ENCODE measurements around the gene DLGAP5. TPM values are rescaled to one million over a fixed set of nuclear protein-coding genes. Genes with fewer than 3 reads are reported as not detected.

Gene DLGAP5
- polyA plus RNA-seq, 3 donors, result 0.10 to 0.12 TPM; not detected in 1

DNA sequence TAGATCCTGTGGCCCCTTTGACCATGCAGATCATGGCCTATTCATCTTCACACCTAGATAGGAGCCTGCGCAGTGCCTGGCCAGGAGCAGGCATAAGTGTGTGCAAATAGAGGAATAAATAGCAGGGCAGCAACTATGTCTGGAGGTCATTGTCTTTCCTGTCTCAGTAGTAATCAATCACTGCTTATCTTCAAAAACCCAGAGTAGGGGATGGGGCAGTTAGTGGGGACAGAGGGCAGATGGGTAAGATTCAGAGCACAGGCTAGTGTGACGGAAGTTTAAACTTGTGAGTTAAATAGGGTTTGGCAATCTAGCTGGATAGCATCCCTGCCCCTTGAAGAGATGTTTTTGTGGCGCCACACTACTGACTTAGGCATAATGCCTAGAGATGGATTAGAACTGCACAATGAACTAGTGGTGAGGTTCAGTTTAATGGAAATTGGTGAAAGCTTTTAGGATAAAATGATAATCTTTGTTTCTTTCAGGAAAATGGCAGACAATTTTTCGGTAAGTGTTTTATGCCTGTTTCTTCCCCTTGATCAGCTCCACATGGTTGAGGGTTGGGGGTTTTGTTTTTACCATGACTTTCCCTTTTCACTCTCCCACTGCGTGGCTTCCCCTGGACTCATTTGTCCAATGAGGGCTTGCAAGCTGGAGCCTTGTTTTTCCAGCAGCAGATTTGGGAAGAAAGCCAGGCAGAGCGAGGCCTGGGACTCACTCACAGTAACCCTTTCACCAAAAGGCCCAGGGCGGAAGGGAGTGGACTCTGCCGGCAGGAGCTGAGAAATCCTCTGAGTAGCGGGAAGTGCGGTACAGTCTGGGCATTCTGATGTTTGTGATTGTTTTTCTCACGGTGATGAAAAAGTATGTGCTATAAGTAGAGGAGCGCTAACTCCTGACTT lies 54.2 kb downstream of the DLGAP5 start:
- WGBS, 3 donors, result 41 to 66% (median 51%) methylated on average over 12 of the region's 12 CpGs
- H3K27ac ChIP-seq (ENCODE audit: low read depth, low read length), result peak overlapping the region; percentile 4

DNA sequence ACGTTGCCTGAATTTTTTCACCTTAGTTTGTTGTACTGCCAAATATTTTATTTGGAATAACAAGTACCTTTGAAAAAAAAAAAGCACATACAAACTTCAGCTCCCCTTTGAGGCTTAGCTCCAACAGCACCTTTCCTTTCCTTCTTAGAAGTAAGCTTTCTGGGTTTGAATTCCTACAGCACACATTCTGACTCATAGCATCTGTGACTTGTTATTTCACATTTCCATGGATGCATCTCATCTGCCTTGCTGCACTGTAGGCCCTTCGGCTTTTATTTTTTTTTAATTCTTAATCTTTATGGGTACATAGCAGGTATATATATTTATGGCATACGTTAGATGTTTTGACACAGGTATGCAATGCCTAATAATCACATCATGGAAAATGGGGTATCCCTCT lies 55.1 kb downstream of the DLGAP5 start:
- H3K27ac ChIP-seq (ENCODE audit: low read depth, low read length), result no peak overlapping the region
- 78 to 88% (median 79%) methylated on average over 3 of the region's 3 CpGs for WGBS, 3 donors

DNA sequence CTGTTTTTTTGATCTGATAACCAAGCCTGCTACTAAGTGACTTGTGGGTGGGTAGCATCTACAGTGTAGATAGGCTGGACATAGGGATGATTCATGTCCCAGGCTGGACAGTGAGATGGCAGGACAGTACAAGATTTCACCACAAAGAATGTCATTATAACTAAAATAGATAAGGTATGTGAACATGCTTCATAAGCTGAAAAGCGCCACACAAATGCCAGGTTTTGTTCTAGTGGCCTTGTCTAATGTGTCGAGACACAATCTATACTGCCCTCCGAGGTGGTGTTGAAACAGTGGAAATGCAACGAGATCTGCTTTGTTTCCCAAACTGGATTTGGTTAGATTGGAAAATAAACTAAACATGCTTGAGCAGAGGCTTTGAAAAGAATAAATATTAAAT lies 58.0 kb downstream of the DLGAP5 start:
- no peak overlapping the region for H3K27ac ChIP-seq (ENCODE audit: low read depth, low read length)
- 21 to 73% (median 60%) methylated on average over 4 of the region's 4 CpGs for WGBS, 3 donors

DNA sequence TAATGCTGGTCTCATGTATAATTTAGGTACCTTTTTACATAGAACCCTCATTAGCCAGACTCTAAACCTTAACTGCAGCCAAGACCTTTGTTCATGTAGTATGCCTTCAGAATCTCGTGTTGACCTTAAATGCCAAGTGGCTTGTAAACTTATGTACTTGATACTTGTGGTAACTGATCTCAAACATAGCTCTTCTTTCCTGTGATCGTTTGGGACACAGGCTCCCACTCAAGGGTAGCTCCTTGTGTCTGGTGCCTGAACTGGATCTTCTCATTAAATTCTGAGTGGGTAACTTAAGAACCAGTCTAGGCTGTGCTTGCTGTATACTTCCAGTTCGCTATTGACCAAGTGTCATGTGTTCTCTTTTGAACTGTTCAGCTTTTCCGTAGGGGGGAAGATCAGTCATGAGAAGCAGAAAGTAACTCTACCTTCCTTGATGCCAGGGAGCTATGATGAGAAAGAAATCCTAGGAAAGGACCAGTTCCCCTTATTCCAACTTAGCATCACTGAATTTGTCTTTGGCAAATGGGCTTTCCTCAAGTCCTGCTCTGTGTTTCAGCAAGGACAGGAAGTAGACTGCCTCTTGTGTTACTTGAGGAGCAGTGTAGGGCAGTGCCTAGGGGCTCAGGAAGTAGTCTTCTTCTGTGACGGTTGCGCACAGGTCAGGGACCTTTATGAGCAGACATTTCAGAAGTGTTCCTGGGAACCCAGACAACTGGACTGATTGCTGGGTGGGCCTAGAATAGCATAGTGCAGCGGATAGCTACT lies 59.8 kb downstream of the DLGAP5 start:
- WGBS, 3 donors, result 51 to 81% (median 60%) methylated on average over 7 of the region's 7 CpGs
- H3K27ac ChIP-seq (ENCODE audit: low read depth, low read length), result peak overlapping the region; percentile 21

DNA sequence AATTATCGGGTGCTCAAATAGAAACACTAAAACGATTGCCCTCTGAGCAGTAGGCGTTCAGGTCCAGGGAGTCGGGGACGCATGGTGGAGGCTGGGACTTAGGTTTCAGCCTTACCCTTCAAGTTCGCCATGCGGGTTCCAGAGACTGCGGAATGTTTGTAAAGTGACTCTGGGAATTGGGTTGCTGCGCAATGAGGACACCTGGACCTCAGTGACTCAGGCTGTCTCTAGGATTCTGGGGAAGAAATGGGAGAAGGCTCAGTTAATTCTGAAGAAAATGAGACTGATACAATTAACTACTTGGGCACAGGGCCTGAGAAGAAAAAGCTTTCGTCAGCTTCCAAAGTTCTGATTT lies 61.2 kb downstream of the DLGAP5 start:
- WGBS, 3 donors, result 26 to 43% (median 41%) methylated on average over 10 of the region's 10 CpGs
- H3K27ac ChIP-seq (ENCODE audit: low read depth, low read length), result no peak overlapping the region

DNA sequence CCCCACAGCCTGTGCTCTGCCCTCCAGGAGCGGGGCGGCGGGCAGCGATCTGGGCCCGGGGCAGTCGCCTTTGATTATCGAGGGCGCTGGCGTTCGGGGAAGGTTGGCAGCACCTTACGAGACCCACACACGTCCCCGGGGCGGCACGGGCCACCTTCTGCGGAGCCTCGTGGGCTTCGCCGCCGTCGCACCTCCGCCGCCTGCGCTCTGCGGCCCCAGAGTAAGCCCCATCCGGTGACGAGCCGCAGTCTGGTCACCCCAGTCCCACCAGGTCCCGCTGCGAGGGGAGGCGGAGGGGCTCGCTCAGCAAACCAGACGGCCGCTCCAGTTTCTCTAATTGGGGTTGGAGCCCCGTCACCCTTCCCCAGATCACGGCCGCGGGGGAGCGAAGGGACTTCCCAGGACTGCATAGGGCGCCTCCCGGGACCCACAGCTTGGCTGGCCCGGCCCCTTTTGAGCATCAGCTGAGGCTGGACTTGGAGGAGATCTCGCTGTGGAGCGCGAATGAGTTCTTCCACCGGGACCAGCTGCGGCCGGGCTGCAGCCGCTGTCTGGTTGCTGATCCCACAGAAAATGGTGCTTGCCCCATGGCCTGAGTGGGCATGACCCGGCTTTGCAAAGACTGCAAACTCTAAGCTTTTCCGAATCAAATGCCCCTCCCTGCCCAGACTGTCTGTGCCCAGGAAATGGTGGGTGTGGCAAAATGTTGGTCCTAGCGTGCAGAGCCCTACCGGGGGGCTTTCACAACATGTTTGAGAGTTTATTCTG lies 61.8 kb downstream of the DLGAP5 start:
- peak overlapping the region; percentile 83 for H3K27ac ChIP-seq (ENCODE audit: low read depth, low read length)
- 0 to 1% (median 1%) methylated on average over 52 to 53 of the region's 53 CpGs for WGBS, 3 donors

DNA sequence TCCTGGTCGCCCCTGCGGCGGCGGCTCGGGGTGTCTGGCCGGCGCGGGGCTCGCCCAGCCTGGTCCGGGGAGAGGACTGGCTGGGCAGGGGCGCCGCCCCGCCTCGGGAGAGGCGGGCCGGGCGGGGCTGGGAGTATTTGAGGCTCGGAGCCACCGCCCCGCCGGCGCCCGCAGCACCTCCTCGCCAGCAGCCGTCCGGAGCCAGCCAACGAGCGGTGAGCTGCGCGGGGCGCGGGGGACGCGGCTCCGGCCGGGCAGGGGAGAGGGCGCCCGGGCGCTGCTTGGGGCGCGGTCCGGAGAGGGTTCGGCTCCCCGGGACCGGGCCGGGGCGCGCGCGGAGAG lies 62.3 kb downstream of the DLGAP5 start, which contains the start of gene LGALS3:
Gene LGALS3, plus strand, starts transcription at position 167 of the 342 bp plus-strand sequence. CDS start 8,122 bp downstream, outside the sequence.
- H3K27ac ChIP-seq (ENCODE audit: low read depth, low read length), result peak within 1 kb of the TSS; percentile 83
- WGBS, 3 donors, result 0 to 1% (median 0%) methylated on average over 11 to 50 of the region's 50 CpGs

DNA sequence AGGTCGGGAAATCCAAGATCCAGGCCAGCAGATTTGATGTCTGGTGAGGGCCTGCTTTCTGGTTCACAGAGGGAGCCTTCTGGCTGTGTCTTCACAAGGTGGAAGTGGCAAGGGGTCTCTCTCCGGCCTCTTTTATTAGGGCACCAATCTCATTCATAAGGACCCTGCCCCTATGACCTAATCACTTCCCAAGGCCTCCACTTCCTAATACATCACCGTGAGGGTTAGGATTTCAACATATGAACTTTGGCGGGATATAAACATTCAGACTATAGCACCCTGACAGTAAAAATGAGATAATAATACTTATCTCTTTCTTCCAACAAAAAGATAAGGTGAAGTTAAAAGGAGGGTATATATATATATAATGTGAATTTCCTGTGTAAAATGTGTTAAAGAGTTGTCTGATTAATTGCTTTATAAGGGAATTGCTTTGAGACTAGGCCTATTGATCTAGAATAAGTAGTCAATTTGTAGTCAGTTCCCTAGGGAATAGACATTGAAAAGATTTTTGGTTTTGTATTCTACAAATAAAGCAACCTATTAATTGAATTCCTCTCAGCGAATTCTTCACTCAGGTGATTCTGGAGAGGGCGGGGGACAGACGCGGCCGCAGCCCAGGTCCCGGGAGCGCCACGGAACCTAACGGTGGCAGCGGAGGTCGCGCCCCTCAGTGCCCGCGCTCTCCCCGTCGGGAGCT lies 62.8 kb downstream of the DLGAP5 start:
- H3K27ac ChIP-seq (ENCODE audit: low read depth, low read length), result no peak overlapping the region
- 13 to 27% (median 14%) methylated on average over 13 to 20 of the region's 20 CpGs for WGBS, 3 donors

DNA sequence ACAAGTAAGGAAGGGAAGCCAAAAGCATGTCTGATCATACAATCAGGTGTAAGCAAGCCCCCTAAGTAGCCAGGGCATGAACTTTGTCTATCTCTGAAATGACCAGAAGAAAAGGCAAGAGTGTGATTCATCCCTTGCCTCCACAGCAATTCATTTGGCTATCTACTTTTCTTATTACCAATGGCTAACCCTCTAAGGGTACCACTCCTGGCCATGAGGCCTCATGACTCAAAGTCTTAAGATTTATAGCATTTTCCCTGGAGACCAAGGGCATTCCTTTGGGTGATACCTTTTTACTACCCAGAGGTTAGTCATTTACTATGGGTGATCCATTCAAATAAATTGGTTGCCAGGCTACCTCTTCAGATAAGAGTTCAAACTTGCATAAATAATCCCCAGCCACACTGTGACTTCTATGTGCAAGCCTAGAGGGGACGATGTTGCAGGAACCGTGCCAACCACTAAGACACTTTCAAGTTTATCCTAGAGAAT lies 63.9 kb downstream of the DLGAP5 start:
- H3K27ac ChIP-seq (ENCODE audit: low read depth, low read length), result no peak overlapping the region
- 56 to 74% (median 74%) methylated on average over 2 of the region's 2 CpGs for WGBS, 3 donors

DNA sequence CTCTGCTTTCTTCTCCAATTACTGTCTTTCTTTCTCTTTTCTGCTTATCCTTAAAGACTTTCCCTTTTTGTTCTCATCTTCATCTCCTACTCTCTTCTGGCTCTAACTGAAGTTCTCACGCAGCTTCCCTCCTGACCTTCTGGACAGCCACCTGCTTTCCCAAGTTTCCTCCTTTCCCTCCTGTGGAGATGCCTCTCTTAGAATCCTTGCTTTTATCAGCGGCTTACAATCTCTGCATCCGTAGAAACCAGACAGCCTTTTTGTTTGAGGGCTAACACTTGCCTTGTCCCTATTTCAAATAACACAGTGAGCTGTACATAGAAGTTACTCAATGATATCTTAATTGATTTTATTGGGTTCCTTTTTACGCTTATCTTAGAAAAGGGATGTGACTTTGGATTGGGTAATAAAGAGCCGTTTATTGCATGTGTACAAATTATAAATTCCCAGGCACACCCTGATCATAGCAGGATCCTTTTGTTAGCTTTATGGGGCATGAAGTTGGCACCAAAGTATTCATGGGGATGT lies 64.4 kb downstream of the DLGAP5 start:
- 64 to 74% (median 69%) methylated on average over 5 of the region's 5 CpGs for WGBS, 3 donors
- no peak overlapping the region for H3K27ac ChIP-seq (ENCODE audit: low read depth, low read length)

DNA sequence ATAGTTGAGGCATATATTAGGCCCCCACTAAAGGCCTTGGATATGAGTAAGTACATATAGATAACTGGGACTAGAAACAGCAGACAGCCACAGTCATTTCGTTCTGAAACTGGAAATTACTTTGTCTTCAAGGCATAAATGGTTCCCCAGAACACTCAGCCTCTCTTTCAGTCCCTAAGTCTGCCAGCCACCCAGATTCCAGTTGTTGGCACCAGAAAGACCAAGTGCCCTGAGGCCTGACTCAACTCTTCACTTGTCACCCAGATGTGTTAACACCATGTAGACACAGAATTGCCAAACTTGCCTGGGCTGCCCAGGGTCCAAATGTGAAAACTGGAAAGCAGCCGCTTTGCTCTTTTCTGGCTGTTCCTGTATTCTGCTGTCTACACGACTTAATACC lies 65.4 kb downstream of the DLGAP5 start:
- WGBS, 3 donors, result 58 to 81% (median 68%) methylated on average over 3 of the region's 3 CpGs
- H3K27ac ChIP-seq (ENCODE audit: low read depth, low read length), result no peak overlapping the region

DNA sequence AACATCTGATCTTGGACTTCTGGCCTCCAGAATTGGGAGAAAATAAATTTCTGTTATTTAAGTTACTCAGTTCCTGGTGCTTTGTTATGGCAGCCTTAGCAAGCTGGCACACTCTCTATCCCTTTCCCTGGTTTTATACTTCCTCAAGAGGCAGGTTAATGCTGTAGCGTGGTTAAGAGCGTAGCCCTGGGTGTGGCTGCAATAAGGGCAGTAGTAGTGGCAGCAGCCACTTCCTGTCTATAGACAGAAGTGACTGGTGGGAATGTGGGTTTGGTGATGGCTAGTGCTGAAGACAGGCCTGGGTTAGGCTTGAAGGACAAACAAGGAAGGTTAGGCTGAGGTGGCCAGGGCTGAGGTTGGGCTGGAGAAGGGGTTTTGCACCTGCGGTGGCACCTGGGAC lies 66.0 kb downstream of the DLGAP5 start:
- no peak overlapping the region for H3K27ac ChIP-seq (ENCODE audit: low read depth, low read length)
- 60 to 98% (median 61%) methylated on average over 3 of the region's 3 CpGs for WGBS, 3 donors

DNA sequence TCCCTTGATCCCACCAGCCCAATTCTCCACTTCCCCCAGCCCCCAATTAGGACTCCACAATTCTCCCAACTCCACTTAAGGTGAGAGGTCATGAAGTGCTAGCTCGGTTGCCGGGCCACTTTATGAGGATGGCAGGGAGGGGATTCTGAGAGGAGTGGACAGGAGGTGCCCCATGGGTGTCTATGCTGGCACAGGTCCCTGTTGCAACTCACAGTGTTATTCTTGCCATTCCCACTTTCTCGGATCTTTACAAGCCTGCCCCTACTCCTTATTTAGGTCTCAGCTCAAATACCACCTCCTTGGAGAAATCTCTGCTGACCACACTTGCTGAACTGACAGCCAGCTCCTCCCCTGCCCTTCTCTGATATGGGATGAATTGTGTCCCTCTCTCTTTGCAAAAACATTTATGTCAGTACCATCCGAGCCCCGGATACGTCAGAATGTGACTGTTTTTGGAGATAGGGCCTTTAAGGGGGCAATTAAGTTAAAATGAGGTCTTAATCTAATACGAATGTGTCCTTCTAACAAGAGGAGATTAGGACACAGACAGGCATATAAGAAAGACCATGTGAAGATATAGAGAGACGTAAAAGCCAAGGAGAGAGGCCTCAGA lies 66.5 kb downstream of the DLGAP5 start:
- no peak overlapping the region for H3K27ac ChIP-seq (ENCODE audit: low read depth, low read length)
- WGBS, 3 donors, result 84 to 95% (median 89%) methylated on average over 8 of the region's 8 CpGs

DNA sequence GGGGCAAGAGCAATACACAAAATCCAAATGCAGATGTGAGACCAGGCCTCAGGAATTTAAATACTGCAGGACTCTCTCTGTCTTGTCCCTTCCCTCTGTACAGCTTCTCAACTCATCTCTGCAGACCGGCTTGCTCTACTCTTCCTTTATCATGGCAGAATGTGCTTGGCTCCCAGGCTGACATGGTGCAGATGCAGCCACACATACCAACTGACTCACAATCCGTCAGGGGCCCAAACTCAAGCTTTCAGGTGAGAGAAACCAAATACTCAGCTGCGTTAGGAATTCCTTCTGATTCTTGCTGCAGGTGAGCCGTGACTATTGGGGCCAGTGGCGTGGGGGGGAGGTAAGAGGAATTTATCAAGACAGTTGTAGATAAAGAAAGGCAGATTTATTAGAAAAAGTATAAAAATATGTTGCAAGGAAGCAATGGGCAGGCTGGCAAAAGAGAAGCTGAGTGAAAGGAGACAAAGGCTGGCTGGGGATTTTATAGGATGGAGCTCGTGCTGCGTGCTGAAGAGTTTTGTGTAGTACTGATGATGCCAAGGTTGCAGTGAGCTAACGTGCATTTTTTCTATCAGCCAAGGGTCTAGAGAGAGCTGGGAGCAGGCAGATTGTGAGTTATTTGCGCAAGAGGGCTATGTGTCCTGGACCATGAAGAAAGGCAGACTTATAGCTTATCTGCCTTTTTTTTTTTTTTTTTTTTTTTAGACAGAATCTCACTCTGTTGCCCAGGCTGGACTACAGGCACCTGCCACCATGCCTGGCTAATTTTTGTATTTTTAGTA lies 67.3 kb downstream of the DLGAP5 start:
- no peak overlapping the region for H3K27ac ChIP-seq (ENCODE audit: low read depth, low read length)
- WGBS, 3 donors, result 82 to 96% (median 88%) methylated on average over 9 of the region's 9 CpGs

DNA sequence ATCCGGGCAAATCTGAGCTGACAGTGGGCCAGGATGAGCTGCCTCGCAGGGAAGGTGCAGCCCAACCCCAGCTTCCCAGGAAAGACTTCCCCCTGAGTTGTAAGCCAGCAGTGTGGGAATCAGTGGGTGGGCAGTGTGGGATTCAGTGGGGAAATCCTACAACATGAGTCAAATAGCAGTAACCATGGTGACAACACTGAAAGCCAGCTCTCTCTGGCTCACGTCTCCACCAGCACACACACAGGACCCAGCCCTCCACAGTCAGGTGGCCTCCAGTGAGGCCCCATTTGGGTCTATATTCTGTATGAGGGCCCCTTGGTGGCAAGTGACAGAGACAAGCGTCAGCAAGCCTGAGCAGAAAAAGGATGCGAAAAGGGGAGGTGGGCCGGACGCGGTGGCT lies 68.3 kb downstream of the DLGAP5 start:
- WGBS, 3 donors, result 74 to 77% (median 76%) methylated on average over 8 of the region's 8 CpGs
- H3K27ac ChIP-seq (ENCODE audit: low read depth, low read length), result no peak overlapping the region

DNA sequence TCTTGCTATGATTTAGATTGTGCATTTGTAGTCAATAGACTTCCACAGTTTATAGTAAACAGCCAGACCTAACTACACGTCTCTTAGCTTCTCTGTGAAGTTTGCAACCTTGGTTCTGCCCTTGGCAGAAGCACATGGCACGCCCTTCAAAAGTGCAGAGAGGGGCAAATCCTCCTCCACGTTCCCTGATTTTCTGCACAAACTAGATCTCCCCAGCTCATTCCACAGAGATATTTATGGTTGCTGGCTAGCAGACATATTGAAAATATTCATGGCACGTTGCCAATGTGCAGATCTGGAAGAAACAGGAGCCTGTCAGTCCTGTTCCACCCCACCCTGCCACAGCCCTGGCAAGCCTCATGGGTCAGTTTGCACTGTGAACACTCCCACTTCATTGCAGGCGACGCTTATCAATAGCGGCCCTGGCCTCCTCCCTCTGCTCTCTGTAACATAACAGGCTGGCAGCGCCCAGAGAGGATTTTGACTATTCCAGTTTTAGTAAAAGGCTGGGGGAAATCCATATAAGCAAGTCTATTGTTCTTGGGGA lies 68.9 kb downstream of the DLGAP5 start:
- 18 to 59% (median 48%) methylated on average over 8 of the region's 8 CpGs for WGBS, 3 donors
- H3K27ac ChIP-seq (ENCODE audit: low read depth, low read length), result no peak overlapping the region
